ENCODE results near the gene TMEM132D. TPM values are rescaled to one million over a fixed set of nuclear protein-coding genes. Genes with fewer than 3 reads are reported as not detected.

The TMEM132D gene
- 1 to 10 TPM in 1 of 2 donors, not detected in 1; 2.0 TPM for total RNA-seq
- polyA plus RNA-seq (ENCODE audit: insufficient read length in 6 of 6): 1 to 10 TPM in 2 of 6 donors, under 1 TPM in 4; 0.26 to 2.5 (median 0.79) TPM
- long read RNA-seq, donor 1: 0 reads
- long read RNA-seq, donor 2: 0 reads
- long read RNA-seq, donor 3: 0 reads
- long read RNA-seq, donor 4: 0 reads
- long read RNA-seq, donor 5: 0 reads
- long read RNA-seq, donor 6: 0 reads
- long read RNA-seq, donor 7: 0 reads
- long read RNA-seq, donor 8: 0 reads
- long read RNA-seq, donor 9: 0 reads
- long read RNA-seq, donor 10: 0 reads
- long read RNA-seq, donor 11: 0 reads
- long read RNA-seq, donor 12: 0 reads

- Histone ChIP-seq H3K36me3 (no peaks in the 10 kb centered on the region), H3K4me3 (no peak within 1 kb of the TSS), H3K27me3 (peaks cover 29 to 53% of the 10 kb centered on the region in 2 donors), H3K4me1 (no peaks in the 10 kb centered on the region), H3K9me3 (no peaks in the 10 kb centered on the region), H3K27ac (no peak within 1 kb of the TSS)
- peak; percentile 57 for ATAC-seq
- intact Hi-C loops (cut with DNase I): no loop called here
- no peak for TF ChIP-seq CTCF (IDR thresholded peaks at IDR 0.05)
- no peak for DNase-seq
These were observed at the start of gene TMEM132D for GRCh38 chr12:129903956-129904829. Gene TMEM132D (minus strand): TSS chr12:129904025.

- Histone ChIP-seq H3K9me3 (peaks cover 0 to 6% of the 10 kb centered on the region in 2 donors), H3K27ac (no peak overlapping the region), H3K4me3 (no peak overlapping the region), H3K27me3 (peaks cover 0 to 6% of the 10 kb centered on the region in 2 donors), H3K36me3 (no peaks in the 10 kb centered on the region), H3K4me1 (no peaks in the 10 kb centered on the region)
- DNase-seq (no peak), ATAC-seq (no peak)
- no peak for TF ChIP-seq CTCF (IDR thresholded peaks at IDR 0.05)
- intact Hi-C loops (cut with DNase I): no loop called here
These were observed 45.8 kb upstream of the TMEM132D start for GRCh38 chr12:129949651-129950050.

- no peaks in the 10 kb centered on the region for H3K9me3 ChIP-seq
- no peak overlapping the region for H3K27ac ChIP-seq
- intact Hi-C loops (cut with DNase I): no loop called here
- H3K27me3 ChIP-seq: no peaks in the 10 kb centered on the region
- H3K4me1 ChIP-seq: no peaks in the 10 kb centered on the region
- no peak for TF ChIP-seq CTCF (IDR thresholded peaks at IDR 0.05)
- ATAC-seq (no peak), DNase-seq (no peak)
- no peak overlapping the region for H3K4me3 ChIP-seq
- no peaks in the 10 kb centered on the region for H3K36me3 ChIP-seq
These were observed 37.8 kb upstream of the TMEM132D start for GRCh38 chr12:129941618-129942017.

GRCh38 chr12:129938089-129938488 lies 34.3 kb upstream of the TMEM132D start:
- H3K4me1 ChIP-seq: no peaks in the 10 kb centered on the region
- H3K27me3 ChIP-seq: no peaks in the 10 kb centered on the region
- no peaks in the 10 kb centered on the region for H3K36me3 ChIP-seq
- no peak overlapping the region for H3K4me3 ChIP-seq
- TF ChIP-seq CTCF (IDR thresholded peaks at IDR 0.05): no peak
- H3K9me3 ChIP-seq: peaks cover 0 to 3% of the 10 kb centered on the region in 2 donors
- DNase-seq (no peak), ATAC-seq (no peak)
- H3K27ac ChIP-seq: no peak overlapping the region
- intact Hi-C loops (cut with DNase I): no loop called here

- intact Hi-C loops (cut with DNase I): no loop called here
- no peak for ATAC-seq
These were observed 33.6 kb upstream of the TMEM132D start for GRCh38 chr12:129937426-129937825.

More at GRCh38 chr12:129937426-129937825, 33.6 kb upstream of the TMEM132D start:
- no peaks in the 10 kb centered on the region for H3K36me3 ChIP-seq
- no peak for TF ChIP-seq CTCF (IDR thresholded peaks at IDR 0.05)
- no peaks in the 10 kb centered on the region for H3K4me1 ChIP-seq
- peaks cover 0 to 6% of the 10 kb centered on the region in 2 donors for H3K9me3 ChIP-seq
- no peak for DNase-seq
- no peaks in the 10 kb centered on the region for H3K27me3 ChIP-seq
- H3K27ac ChIP-seq: no peak overlapping the region
- no peak overlapping the region for H3K4me3 ChIP-seq
